Stimulated activated naive CD8-positive, alpha-beta T cell treated with anti-CD3 and anti-CD28 coated beads, Interleukin-15, Interleukin-2, amounts not matched to agents 100 U/mL and 50 U/mL, for 24 hours (primary cell): ENCODE results near the gene ICE2.
"Not testable (repeated sequence)": the region's sequence is repeated elsewhere in the genome, so short reads cannot be mapped to it uniquely, and the experiment has no call there.

Experiments used
- ATAC-seq: fragments of 150-1000 bp; cut with Tn5 transposase; one replicate; pipeline ENCODE4 v1.10.0; 2021
- DNase-seq: peaks from one replicate; pipeline ENCODE4 v3.0.0; 2021

The ICE2 gene

GRCh38 chr15:60442763-60443162, 36.2 kb downstream of the ICE2 start:
- no peak for DNase-seq
- no peak for ATAC-seq

GRCh38 chr15:60442031-60442650, 36.8 kb downstream of the ICE2 start:
- ATAC-seq: no peak
- DNase-seq: no peak

GRCh38 chr15:60441331-60441730, 37.6 kb downstream of the ICE2 start:
- ATAC-seq: no peak
- no peak for DNase-seq

GRCh38 chr15:60438646-60439045, 40.3 kb downstream of the ICE2 start:
- DNase-seq (no peak), ATAC-seq (no peak)

GRCh38 chr15:60428935-60429334, 50.0 kb downstream of the ICE2 start:
- no peak for ATAC-seq

GRCh38 chr15:60426870-60427508, 52.0 kb downstream of the ICE2 start:
- DNase-seq (no peak), ATAC-seq (peak; percentile 36)

More at GRCh38 chr15:60428935-60429334, 50.0 kb downstream of the ICE2 start:
- DNase-seq: no peak

- no peak for DNase-seq
- ATAC-seq: no peak
These were observed 53.5 kb downstream of the ICE2 start for GRCh38 chr15:60425461-60425860.

- ATAC-seq (no peak), DNase-seq (no peak)
These were observed 54.9 kb downstream of the ICE2 start for GRCh38 chr15:60424006-60424405.

- no peak for ATAC-seq
These were observed 55.4 kb downstream of the ICE2 start for GRCh38 chr15:60423537-60423936.

GRCh38 chr15:60421544-60421943, 57.4 kb downstream of the ICE2 start:
- no peak for ATAC-seq
- DNase-seq: no peak

More at GRCh38 chr15:60423537-60423936, 55.4 kb downstream of the ICE2 start:
- DNase-seq: no peak

GRCh38 chr15:60420203-60420716, 58.7 kb downstream of the ICE2 start:
- no peak for DNase-seq
- no peak for ATAC-seq

- no peak for DNase-seq
- ATAC-seq: no peak
These were observed 59.2 kb downstream of the ICE2 start for GRCh38 chr15:60419753-60420152.

- ATAC-seq: no peak
- no peak for DNase-seq
These were observed 60.8 kb downstream of the ICE2 start for GRCh38 chr15:60418096-60418495.

GRCh38 chr15:60417112-60417511, 61.8 kb downstream of the ICE2 start:
- DNase-seq: no peak

GRCh38 chr15:60416484-60416883, 62.5 kb downstream of the ICE2 start:
- ATAC-seq (no peak), DNase-seq (no peak)

More at GRCh38 chr15:60417112-60417511, 61.8 kb downstream of the ICE2 start:
- no peak for ATAC-seq

- no peak for ATAC-seq
- DNase-seq: no peak
These were observed 64.8 kb downstream of the ICE2 start for GRCh38 chr15:60414016-60414682.

GRCh38 chr15:60413231-60413824, 65.6 kb downstream of the ICE2 start:
- DNase-seq: no peak

GRCh38 chr15:60412807-60413206, 66.1 kb downstream of the ICE2 start:
- DNase-seq, ATAC-seq: not testable (repeated sequence)

More at GRCh38 chr15:60413231-60413824, 65.6 kb downstream of the ICE2 start:
- no peak for ATAC-seq

GRCh38 chr15:60411774-60412425, 67.0 kb downstream of the ICE2 start:
- no peak for DNase-seq
- ATAC-seq: no peak

- not testable (repeated sequence) for ATAC-seq
These were observed 68.6 kb downstream of the ICE2 start for GRCh38 chr15:60410350-60410749.

GRCh38 chr15:60408463-60408981, 70.4 kb downstream of the ICE2 start:
- ATAC-seq (peak; percentile 46), DNase-seq (no peak)

More at GRCh38 chr15:60410350-60410749, 68.6 kb downstream of the ICE2 start:
- DNase-seq: not testable (repeated sequence)

- ATAC-seq: no peak
- no peak for DNase-seq
These were observed 71.5 kb downstream of the ICE2 start for GRCh38 chr15:60407415-60407805.
